Measurements from ENCODE around the gene RFX5. TPM values are rescaled to one million over a fixed set of nuclear protein-coding genes. Genes with fewer than 3 reads are reported as not detected.
A peak's percentile ranks its signal among the peaks of the same experiment; 100 is the strongest.

The RFX5 gene
- polyA plus RNA-seq, 3 donors = 39.3 to 66.3 (median 43.5) TPM

- Histone ChIP-seq H3K9me3 (replicated peaks in 1 of 2; ENCODE audit: control insufficient read depth in 1 of 2, insufficient read depth in 1 of 2, low read length in 2 of 2) (no peaks in the 10 kb centered on the region), H3K27me3 (ENCODE audit: control insufficient read depth in 2 of 2, insufficient read depth in 2 of 2, low read length in 2 of 2) (no peaks in the 10 kb centered on the region), H3K4me1 (ENCODE audit: control insufficient read depth in 1 of 2, insufficient read depth in 2 of 2, low read length in 2 of 2) (no peaks in the 10 kb centered on the region), H3K36me3 (replicated peaks in 1 of 2; ENCODE audit: control insufficient read depth in 1 of 2, insufficient read depth in 2 of 2, low read length in 2 of 2) (no peaks in the 10 kb centered on the region), H3K9ac (ENCODE audit: insufficient read depth, low read length, poor library complexity, severe bottlenecking) (no peak overlapping the region), H3K27ac (ENCODE audit: low read depth in 1 of 2, low read length in 2 of 2) (no peak overlapping the region), H3K79me2 (ENCODE audit: insufficient read depth, low read length) (no peaks in the 10 kb centered on the region), H3K4me3 (replicated peaks in 1 of 3; ENCODE audit: low read depth in 2 of 3, low read length in 3 of 3) (no peak overlapping the region), H2AFZ (ENCODE audit: insufficient read depth, low read depth, low read length, poor library complexity, severe bottlenecking) (no peak overlapping the region), H3K4me2 (replicated peaks; ENCODE audit: extremely low read depth, low read length, poor library complexity, severe bottlenecking) (no peak overlapping the region), H4K20me1 (ENCODE audit: insufficient read depth, low read length) (no peaks in the 10 kb centered on the region)
- TF ChIP-seq, protein P1, sequence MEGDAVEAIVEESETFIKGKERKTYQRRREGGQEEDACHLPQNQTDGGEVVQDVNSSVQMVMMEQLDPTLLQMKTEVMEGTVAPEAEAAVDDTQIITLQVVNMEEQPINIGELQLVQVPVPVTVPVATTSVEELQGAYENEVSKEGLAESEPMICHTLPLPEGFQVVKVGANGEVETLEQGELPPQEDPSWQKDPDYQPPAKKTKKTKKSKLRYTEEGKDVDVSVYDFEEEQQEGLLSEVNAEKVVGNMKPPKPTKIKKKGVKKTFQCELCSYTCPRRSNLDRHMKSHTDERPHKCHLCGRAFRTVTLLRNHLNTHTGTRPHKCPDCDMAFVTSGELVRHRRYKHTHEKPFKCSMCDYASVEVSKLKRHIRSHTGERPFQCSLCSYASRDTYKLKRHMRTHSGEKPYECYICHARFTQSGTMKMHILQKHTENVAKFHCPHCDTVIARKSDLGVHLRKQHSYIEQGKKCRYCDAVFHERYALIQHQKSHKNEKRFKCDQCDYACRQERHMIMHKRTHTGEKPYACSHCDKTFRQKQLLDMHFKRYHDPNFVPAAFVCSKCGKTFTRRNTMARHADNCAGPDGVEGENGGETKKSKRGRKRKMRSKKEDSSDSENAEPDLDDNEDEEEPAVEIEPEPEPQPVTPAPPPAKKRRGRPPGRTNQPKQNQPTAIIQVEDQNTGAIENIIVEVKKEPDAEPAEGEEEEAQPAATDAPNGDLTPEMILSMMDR (IDR thresholded peaks at IDR 0.05) = no peak
- no CpG with 5 or more reads among the region's 2 CpGs for WGBS (ENCODE audit: insufficient coverage)
- Mint-ChIP-seq H3K27ac (no peak overlapping the region), H3K4me1 (no peaks in the 10 kb centered on the region), H3K27me3 (ENCODE audit: low read depth in 3 of 3) (peaks cover 0 to 2% (median 1%) of the 10 kb centered on the region in 3 donors), H3K9me3 (no peaks in the 10 kb centered on the region), H3K4me3 (no peak overlapping the region), H3K36me3 (no peaks in the 10 kb centered on the region)
- no peak for DNase-seq
- intact Hi-C loops (cut with micrococcal nuclease) = no loop called here
These were observed 39.0 kb upstream of the RFX5 start for GRCh38 chr1:151386002-151386401.

- intact Hi-C loops (cut with micrococcal nuclease) = no loop called here
- peak overlapping the region; percentile 16 for H2AFZ ChIP-seq (ENCODE audit: insufficient read depth, low read depth, low read length, poor library complexity, severe bottlenecking)
- no peaks in the 10 kb centered on the region for H3K27me3 ChIP-seq (ENCODE audit: control insufficient read depth in 2 of 2, insufficient read depth in 2 of 2, low read length in 2 of 2)
- H3K4me3 ChIP-seq (replicated peaks in 1 of 3; ENCODE audit: low read depth in 2 of 3, low read length in 3 of 3) = no peak overlapping the region
- H3K36me3 ChIP-seq (replicated peaks in 1 of 2; ENCODE audit: control insufficient read depth in 1 of 2, insufficient read depth in 2 of 2, low read length in 2 of 2) = no peaks in the 10 kb centered on the region
- Mint-ChIP-seq H3K9me3 (no peaks in the 10 kb centered on the region), H3K4me3 (no peak overlapping the region), H3K27ac (no peak overlapping the region), H3K27me3 (ENCODE audit: low read depth in 3 of 3) (peaks cover 0 to 2% (median 0%) of the 10 kb centered on the region in 3 donors), H3K4me1 (no peaks in the 10 kb centered on the region), H3K36me3 (no peaks in the 10 kb centered on the region)
- no peaks in the 10 kb centered on the region for H3K79me2 ChIP-seq (ENCODE audit: insufficient read depth, low read length)
- H3K9ac ChIP-seq (ENCODE audit: insufficient read depth, low read length, poor library complexity, severe bottlenecking) = no peak overlapping the region
- WGBS (ENCODE audit: insufficient coverage) = 100% methylated on average over 1 of the region's 3 CpGs
- H3K4me2 ChIP-seq (replicated peaks; ENCODE audit: extremely low read depth, low read length, poor library complexity, severe bottlenecking) = no peak overlapping the region
- TF ChIP-seq, protein P1 (IDR thresholded peaks at IDR 0.05) = no peak
- no peak for DNase-seq
- H3K4me1 ChIP-seq (ENCODE audit: control insufficient read depth in 1 of 2, insufficient read depth in 2 of 2, low read length in 2 of 2) = no peaks in the 10 kb centered on the region
- no peaks in the 10 kb centered on the region for H3K9me3 ChIP-seq (replicated peaks in 1 of 2; ENCODE audit: control insufficient read depth in 1 of 2, insufficient read depth in 1 of 2, low read length in 2 of 2)
- no peak overlapping the region for H3K27ac ChIP-seq (ENCODE audit: low read depth in 1 of 2, low read length in 2 of 2)
- no peaks in the 10 kb centered on the region for H4K20me1 ChIP-seq (ENCODE audit: insufficient read depth, low read length)
These were observed 37.5 kb upstream of the RFX5 start for GRCh38 chr1:151384584-151384983.

Measured in CD14-positive monocyte (primary cell).